Calu3 (cell line): ENCODE measurements around the gene JADE2. TPM values are rescaled to one million over a fixed set of nuclear protein-coding genes. Genes with fewer than 3 reads are reported as not detected.

Source experiments
- BruUV-seq: library from RNA; stranded (reverse); fragments of 400-500 nt; replicated peaks from 2 replicates; lab custom pipeline; 2021; lab: Mats Ljungman, UMichigan
- CTCF ChIA-PET: fragments of 300-600 bp; sonication (Branson Sonifier 250); formaldehyde crosslinking; loops from one replicate; lab custom pipeline; 2022; ENCODE audit warnings: antibody characterized with exemption; lab: Charles Lee
- DNase-seq: peaks from one replicate; pipeline ENCODE4 v3.0.0; 2022
- H3K27ac Mint-ChIP-seq: one replicate; pipeline ENCODE4 v1.8.0; 2022; ENCODE audit warnings: mixed read lengths; ENCODE audit not compliant: unreplicated experiment
- H3K27me3 Mint-ChIP-seq: one replicate; pipeline ENCODE4 v1.8.0; 2022; ENCODE audit warnings: mixed read lengths; ENCODE audit not compliant: unreplicated experiment
- H3K36me3 Mint-ChIP-seq: one replicate; pipeline ENCODE4 v1.8.0; 2022; ENCODE audit warnings: mild to moderate bottlenecking, moderate library complexity, mixed read lengths; ENCODE audit not compliant: insufficient read depth, unreplicated experiment
- H3K4me1 Mint-ChIP-seq: one replicate; pipeline ENCODE4 v1.8.0; 2022; ENCODE audit warnings: mild to moderate bottlenecking, low read depth, mixed read lengths; ENCODE audit not compliant: unreplicated experiment
- H3K4me3 Mint-ChIP-seq: one replicate; pipeline ENCODE4 v1.8.0; 2022; ENCODE audit warnings: mild to moderate bottlenecking, low read depth, moderate library complexity, mixed read lengths; ENCODE audit not compliant: unreplicated experiment
- H3K9me3 Mint-ChIP-seq: one replicate; pipeline ENCODE4 v1.8.0; 2022; ENCODE audit warnings: low read depth, mixed read lengths; ENCODE audit not compliant: unreplicated experiment
- CTCF ChIP-seq: fragments of 200-600 bp; IDR thresholded peaks from one replicate; pipeline ENCODE4 v1.8.0; 2022; ENCODE audit warnings: antibody characterized with exemption; ENCODE audit not compliant: unreplicated experiment
- intact Hi-C: fragments of 100-400 bp; cut with micrococcal nuclease; formaldehyde crosslinking; loops from one replicate; pipeline ENCODE4 v1.10.0; 2022; ENCODE audit not compliant: unreplicated experiment
- total RNA-seq: library from RNA; stranded (reverse); gene quantifications from 2 replicates; pipeline ENCODE4 v1.2.3, GENCODE V29; 2022

Gene JADE2
- total RNA-seq, 1 experiment from 2014 or later: 93.4 TPM

GRCh38 chr5:134579284-134579771, 53.9 kb downstream of the JADE2 start:
- no peaks in the 10 kb centered on the region for H3K9me3 Mint-ChIP-seq
- peaks cover 19% of the 10 kb centered on the region for H3K4me1 Mint-ChIP-seq
- DNase-seq: no peak
- no peak overlapping the region for H3K27ac Mint-ChIP-seq
- no peaks in the 10 kb centered on the region for H3K27me3 Mint-ChIP-seq
- CTCF ChIA-PET: interaction anchor here (0.6 kb wide), 1 partner anchor 140 kb away, joined by 5 read pairs; no protein-coding TSS in a partner anchor
- H3K4me3 Mint-ChIP-seq: no peak overlapping the region
- BruUV-seq: no TSS peak
- intact Hi-C loops: loop anchor here (5.0 kb wide), 2 partner anchors 52 to 207 kb away; partner anchors contain the start of genes JADE2 and UBE2B
- no peak for TF ChIP-seq CTCF
- peaks cover 64% of the 10 kb centered on the region for H3K36me3 Mint-ChIP-seq

- DNase-seq: no peak
- intact Hi-C loops: no loop called here
- H3K9me3 Mint-ChIP-seq: no peaks in the 10 kb centered on the region
- TF ChIP-seq CTCF: no peak
- H3K4me3 Mint-ChIP-seq: no peak overlapping the region
- no peaks in the 10 kb centered on the region for H3K27me3 Mint-ChIP-seq
- no peak overlapping the region for H3K27ac Mint-ChIP-seq
- H3K4me1 Mint-ChIP-seq: peaks cover 19% of the 10 kb centered on the region
- no TSS peak for BruUV-seq
- CTCF ChIA-PET: no interaction called here
- peaks cover 57% of the 10 kb centered on the region for H3K36me3 Mint-ChIP-seq
These were observed 54.6 kb downstream of the JADE2 start for GRCh38 chr5:134580001-134580460.

- H3K4me1 Mint-ChIP-seq: peaks cover 16% of the 10 kb centered on the region
- intact Hi-C loops: no loop called here
- H3K36me3 Mint-ChIP-seq: peaks cover 53% of the 10 kb centered on the region
- H3K27ac Mint-ChIP-seq: no peak overlapping the region
- no peak for DNase-seq
- TF ChIP-seq CTCF: no peak
- H3K4me3 Mint-ChIP-seq: no peak overlapping the region
- no TSS peak for BruUV-seq
- CTCF ChIA-PET: interaction anchor here (0.6 kb wide), 1 partner anchor 53 kb away, joined by 3 read pairs; no protein-coding TSS in a partner anchor
- no peaks in the 10 kb centered on the region for H3K27me3 Mint-ChIP-seq
- H3K9me3 Mint-ChIP-seq: no peaks in the 10 kb centered on the region
These were observed 55.9 kb downstream of the JADE2 start for GRCh38 chr5:134581241-134581981.

- CTCF ChIA-PET: no interaction called here
- no peak for DNase-seq
- Mint-ChIP-seq H3K27ac (no peak overlapping the region), H3K4me3 (no peak overlapping the region), H3K9me3 (no peaks in the 10 kb centered on the region), H3K4me1 (peaks cover 15% of the 10 kb centered on the region), H3K36me3 (peaks cover 53% of the 10 kb centered on the region), H3K27me3 (no peaks in the 10 kb centered on the region)
- no peak for TF ChIP-seq CTCF
- intact Hi-C loops: no loop called here
- TSS peak; percentile 6 for BruUV-seq
These were observed 56.8 kb downstream of the JADE2 start for GRCh38 chr5:134582281-134582680.
